Body of pancreas (tissue), 4 donors: ENCODE measurements around the gene USP47. TPM values are rescaled to one million over a fixed set of nuclear protein-coding genes. Genes with fewer than 3 reads are reported as not detected.

ENCODE experiments used
- ATAC-seq: fragments of 150-250 bp; one replicate; pipeline ENCODE4 v1.9.1; 2016
- DNase-seq, 4 donors: peaks; one replicate each; pipeline ENCODE4 v3.0.0-alpha.2; 2019
- H3K27ac ChIP-seq, 4 donors: fragments of 200-600 bp; sonication (generic); 1 replicate in 3 of 4; 2 replicates in 1 of 4; pipeline versions ENCODE4 v1.5.1 to v1.6.1; 2016 to 2019; ENCODE audit warnings: mild to moderate bottlenecking in 1 of 4, mixed read lengths in 1 of 4, moderate library complexity in 1 of 4
- H3K27me3 ChIP-seq, 2 donors: fragments of 200-600 bp; sonication (generic); one replicate each; pipeline ENCODE4 v1.6.0; 2016; ENCODE audit warnings: mild to moderate bottlenecking in 1 of 2
- H3K36me3 ChIP-seq, 2 donors: fragments of 200-600 bp; sonication (generic); replicated peaks in 1 of 2; 2 replicates each; pipeline ENCODE4 v1.5.1; 2016; ENCODE audit warnings: low read depth in 2 of 2; ENCODE audit not compliant: insufficient read depth in 1 of 2
- H3K4me1 ChIP-seq: fragments of 200-600 bp; sonication (generic); one replicate; pipeline ENCODE4 v1.6.0; 2016
- H3K4me3 ChIP-seq, 2 donors: fragments of 200-600 bp; sonication (generic); 1 replicate in 1 of 2; 2 replicates in 1 of 2; pipeline ENCODE4 v1.5.1; 2016 to 2019
- H3K9me3 ChIP-seq, 3 donors: fragments of 200-600 bp; sonication (generic); 1 replicate in 2 of 3; 2 replicates in 1 of 3; pipeline ENCODE4 v1.5.1; 2016
- CTCF ChIP-seq, 7 experiments: fragments of 450-650 bp in 4 of 7; fragments of 200-600 bp in 3 of 7; sonication (generic) in 3 of 7; IDR thresholded peaks; one replicate each; pipeline ENCODE4 v1.5.1; 2016 to 2019; ENCODE audit warnings: antibody characterized with exemption in 7 of 7
- POLR2A ChIP-seq, 3 donors: fragments of 450-650 bp; IDR thresholded peaks; one replicate each; pipeline ENCODE4 v1.6.1; 2016; ENCODE audit warnings: antibody characterized with exemption in 3 of 3, mild to moderate bottlenecking in 2 of 3
- WGBS, 2 donors: methylation state at CpG; one replicate each; pipeline ENCODE4 v1.1.5; 2017; 5-methylcytosine and 5-hydroxymethylcytosine counted together
- intact Hi-C: fragments of 100-400 bp; cut with DNase I; formaldehyde crosslinking; loops from one replicate; pipeline ENCODE4 v1.15.1; 2023
- total RNA-seq, 2 donors: library from RNA; depleted of rRNA; stranded (reverse); fragments of >200 nt; gene quantifications; one replicate each; pipeline ENCODE4 v1.1.0, GENCODE V29; 2016

Gene USP47
- total RNA-seq, 2 donors from 2014 or later, result 51.1 to 63.3 TPM

- no peak overlapping the region for H3K27ac ChIP-seq
- WGBS, 2 donors, result 89 to 95% methylated on average over 5 of the region's 5 CpGs
- H3K4me1 ChIP-seq, result peaks cover 6% of the 10 kb centered on the region
- no peak for ATAC-seq
- intact Hi-C loops, result no loop called here
- H3K9me3 ChIP-seq, result no peaks in the 10 kb centered on the region
- no peaks in the 10 kb centered on the region for H3K36me3 ChIP-seq
- TF ChIP-seq CTCF (IDR thresholded peaks at IDR 0.05) (no peak), POLR2A (IDR thresholded peaks at IDR 0.05) (no peak)
- DNase-seq, result no peak
- H3K27me3 ChIP-seq, result no peaks in the 10 kb centered on the region
- H3K4me3 ChIP-seq, result no peak overlapping the region
Observed at GRCh38 chr11:11817957-11818356, 23.8 kb upstream of the USP47 start.

- no peak for ATAC-seq
Observed at GRCh38 chr11:11818529-11819121, 23.1 kb upstream of the USP47 start.

DNA sequence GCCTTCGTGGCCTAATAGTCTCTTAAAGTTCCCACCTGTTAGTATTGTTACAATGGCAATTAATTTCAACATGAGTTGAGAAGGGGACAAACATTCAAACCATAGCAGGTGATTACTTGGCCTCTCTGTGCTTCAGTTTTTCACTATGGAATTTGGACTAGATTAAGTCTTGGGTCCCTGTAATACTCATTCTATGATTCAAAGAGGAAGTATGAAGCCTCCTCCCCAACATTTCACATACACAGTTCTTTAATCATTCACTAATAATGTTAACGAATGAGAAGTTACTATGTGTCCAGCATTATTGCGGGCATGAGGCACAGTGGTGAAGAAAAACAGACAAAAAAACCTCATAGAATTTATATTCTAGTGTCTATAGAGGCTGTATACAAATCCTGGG, 19.9 kb upstream of the USP47 start:
- TF ChIP-seq POLR2A (IDR thresholded peaks at IDR 0.05) (no peak), CTCF (IDR thresholded peaks at IDR 0.05) (no peak)
- H3K27ac ChIP-seq, result no peak overlapping the region
- no peaks in the 10 kb centered on the region for H3K27me3 ChIP-seq
- ATAC-seq (no peak), DNase-seq (no peak)
- intact Hi-C loops, result no loop called here
- no peaks in the 10 kb centered on the region for H3K4me1 ChIP-seq
- no peaks in the 10 kb centered on the region for H3K9me3 ChIP-seq
- H3K4me3 ChIP-seq, result no peak overlapping the region
- WGBS, 2 donors, result 75 to 93% methylated on average over 3 of the region's 3 CpGs
- H3K36me3 ChIP-seq, result no peaks in the 10 kb centered on the region

More at GRCh38 chr11:11818529-11819121, 23.1 kb upstream of the USP47 start:
- TF ChIP-seq CTCF (IDR thresholded peaks at IDR 0.05) (no peak), POLR2A (IDR thresholded peaks at IDR 0.05) (no peak)
- H3K27me3 ChIP-seq, result no peaks in the 10 kb centered on the region
- no peak for DNase-seq
- H3K4me1 ChIP-seq, result peaks cover 1% of the 10 kb centered on the region
- H3K4me3 ChIP-seq, result no peak overlapping the region
- no peak overlapping the region for H3K27ac ChIP-seq
- no peaks in the 10 kb centered on the region for H3K36me3 ChIP-seq
- intact Hi-C loops, result no loop called here
- H3K9me3 ChIP-seq, result no peaks in the 10 kb centered on the region
- 85 to 89% methylated on average over 2 of the region's 2 CpGs for WGBS, 2 donors

GRCh38 chr11:11822946-11823345, 18.8 kb upstream of the USP47 start:
- Histone ChIP-seq H3K4me1 (no peaks in the 10 kb centered on the region), H3K27me3 (no peaks in the 10 kb centered on the region), H3K27ac (no peak overlapping the region), H3K4me3 (no peak overlapping the region), H3K9me3 (no peaks in the 10 kb centered on the region), H3K36me3 (no peaks in the 10 kb centered on the region)
- no peak for ATAC-seq
- WGBS, 2 donors, result 77 to 83% methylated on average over 4 of the region's 4 CpGs
- no peak for DNase-seq
- no peak for TF ChIP-seq CTCF (IDR thresholded peaks at IDR 0.05)
- no peak for TF ChIP-seq POLR2A (IDR thresholded peaks at IDR 0.05)
- intact Hi-C loops, result no loop called here

DNA sequence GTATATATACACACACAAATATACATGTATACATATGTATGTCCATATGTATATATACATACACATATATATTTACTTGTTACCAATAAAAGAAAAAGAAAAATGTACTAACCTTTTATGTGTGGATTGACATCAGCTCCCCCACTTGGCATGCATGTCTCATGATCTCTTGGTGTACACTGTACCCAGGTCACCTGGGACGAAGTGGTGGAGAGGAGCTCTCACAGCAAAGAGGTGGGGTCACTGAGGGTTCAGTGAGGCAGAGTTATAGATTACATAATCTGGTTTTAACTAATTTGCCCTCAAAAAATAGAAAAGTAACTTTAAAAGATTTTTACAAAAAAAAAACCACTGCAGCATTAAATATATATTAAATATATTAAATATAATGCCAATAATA, 15.5 kb upstream of the USP47 start:
- no peaks in the 10 kb centered on the region for H3K36me3 ChIP-seq
- no peak overlapping the region for H3K4me3 ChIP-seq
- intact Hi-C loops, result no loop called here
- 96 to 100% methylated on average over 1 of the region's 1 CpG for WGBS, 2 donors
- H3K9me3 ChIP-seq, result no peaks in the 10 kb centered on the region
- no peaks in the 10 kb centered on the region for H3K4me1 ChIP-seq
- H3K27me3 ChIP-seq, result no peaks in the 10 kb centered on the region
- TF ChIP-seq POLR2A (IDR thresholded peaks at IDR 0.05) (no peak), CTCF (IDR thresholded peaks at IDR 0.05) (no peak)
- no peak for DNase-seq
- ATAC-seq, result no peak
- no peak overlapping the region for H3K27ac ChIP-seq
